Stomach smooth muscle (tissue), 2 donors: Measurements from ENCODE around the gene TPSD1.
"Not testable (repeated sequence)": the region's sequence is repeated elsewhere in the genome, so short reads cannot be mapped to it uniquely, and the experiment has no call there.

Experiments
- H3K27ac ChIP-seq: one replicate; pipeline ENCODE4 v1.7.0; 2013; ENCODE audit warnings: mild to moderate bottlenecking, low read length, inconsistent platforms
- H3K27me3 ChIP-seq, 2 donors: one replicate each; pipeline ENCODE4 v1.7.0; 2013; ENCODE audit warnings: low read length in 2 of 2; ENCODE audit not compliant: insufficient read depth in 2 of 2, control insufficient read depth in 1 of 2
- H3K36me3 ChIP-seq, 2 donors: one replicate each; pipeline ENCODE4 v1.7.0; 2013; ENCODE audit warnings: low read length in 2 of 2; ENCODE audit not compliant: control insufficient read depth in 2 of 2, insufficient read depth in 2 of 2
- H3K4me1 ChIP-seq: one replicate; pipeline ENCODE4 v1.7.0; 2013; ENCODE audit warnings: low read length; ENCODE audit not compliant: control insufficient read depth, insufficient read depth
- H3K4me3 ChIP-seq, 2 donors: one replicate each; pipeline ENCODE4 v1.7.0; 2013; ENCODE audit warnings: low read length in 2 of 2
- H3K9ac ChIP-seq, 2 donors: one replicate each; pipeline ENCODE4 v1.7.0; 2013; ENCODE audit warnings: low read length in 2 of 2, mild to moderate bottlenecking in 1 of 2
- H3K9me3 ChIP-seq, 2 donors: one replicate each; pipeline ENCODE4 v1.7.0; 2013; ENCODE audit warnings: low read length in 2 of 2; ENCODE audit not compliant: control insufficient read depth in 2 of 2
- donor health status: healthy.
- donor health status: Pancreatic carcinoma.

TPSD1 gene

DNA sequence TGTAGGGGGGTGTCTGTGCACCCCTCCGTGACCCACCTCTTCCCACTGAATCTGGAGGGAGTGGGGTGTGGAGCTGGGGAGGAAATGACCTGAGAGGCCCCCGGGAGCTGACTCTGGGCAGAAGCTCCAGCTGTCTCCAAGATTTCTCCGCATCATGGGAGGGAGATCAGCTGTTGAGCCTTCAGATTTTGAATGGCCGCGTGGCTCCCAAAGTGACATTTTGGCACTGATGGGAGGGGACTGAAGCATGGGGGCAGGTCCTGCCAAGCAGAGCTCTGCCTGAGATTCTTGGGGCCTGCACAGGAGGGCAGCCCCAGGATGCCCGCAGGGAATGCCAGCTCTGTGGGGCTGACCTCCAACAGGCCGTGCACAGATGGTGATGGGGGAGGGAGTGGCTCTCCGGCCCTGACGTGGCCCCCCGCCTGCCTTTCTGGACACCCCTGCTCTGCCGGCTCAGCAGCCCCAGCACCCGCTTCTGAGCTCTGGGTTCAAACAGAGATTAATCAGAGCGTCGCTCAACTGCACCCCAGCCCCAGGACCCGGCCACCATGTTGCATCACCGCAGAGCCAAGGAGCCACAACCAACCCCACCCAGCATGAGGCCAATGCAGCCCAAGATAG is 28.2 kb downstream of the TPSD1 start:
- Histone ChIP-seq H3K4me3 (no peak overlapping the region), H3K27ac (no peak overlapping the region), H3K9me3 (no peaks in the 10 kb centered on the region), H3K9ac (no peak overlapping the region), H3K4me1 (no peaks in the 10 kb centered on the region), H3K36me3 (no peaks in the 10 kb centered on the region), H3K27me3 (peaks cover 23 to 33% of the 10 kb centered on the region in 2 donors)

DNA sequence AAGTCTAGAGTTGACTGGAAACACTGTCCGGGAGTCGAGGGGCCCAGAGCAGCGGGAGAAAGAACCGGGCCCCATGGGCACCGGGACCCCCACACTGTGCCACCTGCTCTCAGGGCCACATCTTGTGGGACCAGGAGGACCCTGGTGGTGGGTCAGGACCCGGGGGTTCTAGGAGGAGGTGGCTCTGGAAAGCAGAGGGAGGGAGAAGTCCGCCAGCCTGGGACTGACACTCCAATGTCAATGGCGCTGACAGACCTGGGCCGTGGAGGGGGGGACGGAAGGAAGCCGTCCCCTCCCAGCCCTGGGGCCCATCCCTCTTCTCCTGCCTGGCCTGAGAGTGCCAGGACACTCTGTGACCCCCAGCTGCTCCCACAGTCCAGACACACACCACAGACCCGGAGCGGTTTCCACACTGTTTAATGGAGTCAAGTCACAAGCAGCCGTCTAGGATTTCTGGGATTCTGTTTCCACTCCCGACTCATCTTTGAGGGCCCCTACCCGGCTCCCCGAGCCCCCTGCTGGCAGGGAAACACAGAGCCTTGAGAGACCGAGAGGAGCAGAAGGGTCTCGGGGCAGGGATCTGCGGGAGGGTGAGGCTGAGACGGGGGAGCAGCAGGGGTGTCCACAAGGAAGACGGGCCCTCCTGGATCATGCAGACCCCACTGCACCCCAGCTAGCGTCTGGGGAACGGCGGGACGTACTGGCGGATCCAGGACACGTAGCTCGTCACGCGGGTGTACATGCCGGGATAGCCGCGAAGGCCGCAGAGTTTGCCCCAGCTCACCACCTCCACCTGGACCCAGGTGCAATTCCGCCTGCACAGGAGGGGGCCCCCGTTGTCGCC is 30.0 kb downstream of the TPSD1 start:
- Histone ChIP-seq H3K27me3 (peaks cover 28 to 44% of the 10 kb centered on the region in 2 donors), H3K9ac (no peak overlapping the region), H3K9me3 (no peaks in the 10 kb centered on the region), H3K36me3 (no peaks in the 10 kb centered on the region), H3K4me1 (no peaks in the 10 kb centered on the region), H3K27ac (no peak overlapping the region), H3K4me3 (no peak overlapping the region)

DNA sequence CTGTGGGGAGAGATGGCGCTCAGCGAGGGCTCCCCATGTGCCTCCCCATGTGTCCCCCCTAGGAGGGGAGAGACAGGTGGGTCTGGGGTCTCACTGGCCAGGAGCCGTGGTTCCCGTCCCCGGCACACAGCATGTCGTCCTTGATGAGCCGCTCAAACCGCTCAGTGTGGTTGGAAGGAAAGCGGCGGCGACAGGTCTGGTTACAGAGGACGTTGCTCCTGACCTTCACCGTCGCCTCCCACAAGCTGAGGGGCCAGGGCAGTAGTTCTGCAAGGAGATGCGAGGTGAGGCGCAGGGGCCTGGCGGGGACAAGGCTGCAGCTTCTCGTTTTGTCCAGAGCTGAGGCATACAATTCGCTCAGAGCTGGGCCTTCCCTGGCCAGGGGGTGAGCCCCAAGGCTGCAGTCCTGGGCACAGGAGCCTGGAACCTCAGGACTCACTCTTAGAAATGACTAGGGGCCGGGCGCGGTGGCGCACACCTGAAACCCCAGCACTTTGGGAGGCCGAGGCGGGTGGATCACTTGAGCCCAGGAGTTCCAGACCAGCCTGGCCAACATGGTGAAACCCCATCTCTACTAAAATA is 30.7 kb downstream of the TPSD1 start:
- Histone ChIP-seq H3K36me3 (no peaks in the 10 kb centered on the region), H3K27me3 (peaks cover 34 to 51% of the 10 kb centered on the region in 2 donors), H3K27ac (no peak overlapping the region), H3K4me1 (no peaks in the 10 kb centered on the region), H3K9me3 (no peaks in the 10 kb centered on the region), H3K9ac (no peak overlapping the region), H3K4me3 (no peak overlapping the region)

DNA sequence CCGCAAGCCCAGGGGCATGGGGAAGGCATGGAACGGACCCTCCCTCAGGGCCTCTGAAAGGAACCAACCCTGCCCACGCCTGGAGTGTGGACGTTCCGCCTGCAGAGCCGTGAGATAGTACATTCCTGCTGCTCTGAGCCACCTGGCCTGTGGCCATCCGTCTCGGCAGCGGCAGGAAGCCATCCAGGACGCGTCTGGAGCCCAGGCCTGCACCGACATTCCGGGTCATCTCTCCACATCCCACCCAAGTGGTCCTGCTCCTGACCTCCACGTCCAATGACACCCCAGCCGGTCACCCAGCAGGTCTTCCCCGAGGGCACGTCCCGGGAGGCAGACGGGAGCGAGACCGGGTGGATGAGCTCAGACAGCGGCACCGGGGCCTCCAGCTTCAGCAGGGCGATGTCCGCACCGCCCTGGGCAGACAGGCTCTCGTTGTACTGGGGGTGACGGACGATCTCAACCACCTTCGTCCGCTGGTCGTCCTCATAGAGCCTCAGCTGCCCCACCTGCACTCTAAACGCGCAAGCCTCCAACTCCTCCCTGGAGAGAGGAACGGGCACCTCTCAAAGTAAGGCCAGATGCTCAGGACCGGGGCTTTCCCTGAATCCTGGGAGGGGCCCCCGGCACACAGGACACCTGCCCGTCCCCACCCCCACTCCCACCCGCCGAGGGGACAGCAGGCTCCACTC is 32.3 kb downstream of the TPSD1 start:
- Histone ChIP-seq H3K4me1 (no peaks in the 10 kb centered on the region), H3K27me3 (peaks cover 36 to 55% of the 10 kb centered on the region in 2 donors), H3K9ac (no peak overlapping the region), H3K27ac (no peak overlapping the region), H3K36me3 (no peaks in the 10 kb centered on the region), H3K4me3 (no peak overlapping the region), H3K9me3 (no peaks in the 10 kb centered on the region)

DNA sequence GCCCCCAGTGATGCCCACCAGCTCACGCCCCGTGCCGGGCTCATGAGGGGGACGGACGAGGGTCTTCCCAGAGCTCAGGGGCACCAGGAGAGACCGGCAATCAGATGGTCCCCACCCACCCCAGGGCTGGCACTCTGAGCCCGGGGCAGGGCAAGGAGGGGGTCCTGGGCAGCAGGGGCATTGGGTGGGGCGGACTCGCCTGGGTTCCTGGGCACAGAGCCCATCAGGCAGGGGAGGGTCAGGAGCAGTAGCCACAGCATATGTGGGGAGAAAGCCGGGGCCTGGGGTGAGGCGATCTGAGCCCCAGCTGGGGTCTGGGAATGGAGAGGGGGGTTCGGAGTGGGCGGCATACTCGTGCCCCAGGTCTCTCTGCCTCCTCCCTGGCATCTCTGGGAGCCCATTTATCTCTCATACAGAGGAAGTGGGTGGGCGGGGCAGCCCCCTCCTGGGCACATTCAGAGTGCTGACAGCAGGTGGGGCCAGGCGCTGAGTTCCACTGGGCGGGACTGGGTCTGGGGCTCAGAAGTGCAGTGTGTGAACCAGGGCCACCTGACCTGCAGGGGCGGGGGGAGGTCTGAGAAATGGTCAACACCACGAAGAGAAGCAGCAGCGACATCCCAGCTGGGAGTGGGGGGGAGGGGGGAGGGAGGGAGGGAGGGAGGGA is 33.1 kb downstream of the TPSD1 start:
- Histone ChIP-seq H3K4me1 (no peaks in the 10 kb centered on the region), H3K27ac (no peak overlapping the region), H3K36me3 (no peaks in the 10 kb centered on the region), H3K27me3 (peaks cover 36 to 55% of the 10 kb centered on the region in 2 donors), H3K9me3 (no peaks in the 10 kb centered on the region), H3K4me3 (no peak overlapping the region), H3K9ac (no peak overlapping the region)

DNA sequence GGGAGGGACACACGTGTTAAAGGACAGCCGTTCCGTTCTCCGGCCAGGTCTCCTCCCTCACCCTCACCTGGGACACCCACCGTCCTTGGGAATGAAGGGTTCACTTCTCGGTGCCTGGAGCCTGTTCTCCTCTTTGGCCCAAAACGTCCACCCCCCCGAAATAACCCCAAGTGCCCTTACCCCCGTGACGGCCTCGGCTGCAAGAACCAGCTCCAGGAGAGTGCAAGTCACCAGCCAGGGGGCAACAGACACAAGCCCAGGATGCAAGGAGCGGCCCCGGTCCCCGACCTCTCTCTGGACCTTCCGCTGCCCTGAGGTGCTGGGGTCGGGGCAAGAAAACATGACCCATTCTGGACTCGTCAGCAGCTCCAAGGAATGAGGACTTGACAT is 33.6 kb downstream of the TPSD1 start:
- Histone ChIP-seq H3K9ac (no peak overlapping the region), H3K4me1 (no peaks in the 10 kb centered on the region), H3K27ac (no peak overlapping the region), H3K36me3 (no peaks in the 10 kb centered on the region), H3K27me3 (peaks cover 38 to 53% of the 10 kb centered on the region in 2 donors), H3K9me3 (no peaks in the 10 kb centered on the region), H3K4me3 (no peak overlapping the region)

DNA sequence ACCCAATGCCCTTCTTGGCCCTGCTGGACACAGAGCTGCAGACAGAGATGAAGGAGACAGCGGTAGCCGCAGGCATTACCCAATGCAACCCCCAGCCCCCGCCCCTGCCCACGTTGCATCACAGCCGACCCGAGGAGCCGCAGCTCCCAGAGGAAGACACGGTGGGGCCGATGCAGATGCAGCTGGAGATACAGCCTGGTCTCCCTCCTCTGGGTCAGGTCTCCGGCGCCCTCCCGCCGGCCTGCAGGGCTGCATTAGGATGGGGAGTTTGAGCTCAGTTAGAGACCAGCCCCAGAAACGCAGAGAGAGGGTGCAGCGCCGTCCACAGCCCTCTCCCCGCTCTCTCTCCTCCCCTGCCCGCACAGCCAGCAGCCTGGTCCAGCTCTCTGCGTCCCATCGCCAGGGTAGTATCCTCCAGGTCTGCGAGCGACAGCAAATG is 34.2 kb downstream of the TPSD1 start:
- H3K27ac ChIP-seq: no peak overlapping the region
- H3K4me3 ChIP-seq: no peak overlapping the region
- no peaks in the 10 kb centered on the region for H3K9me3 ChIP-seq
- H3K4me1 ChIP-seq: no peaks in the 10 kb centered on the region
- no peak overlapping the region for H3K9ac ChIP-seq
- H3K36me3 ChIP-seq: no peaks in the 10 kb centered on the region
- H3K27me3 ChIP-seq: peaks cover 38 to 53% of the 10 kb centered on the region in 2 donors

DNA sequence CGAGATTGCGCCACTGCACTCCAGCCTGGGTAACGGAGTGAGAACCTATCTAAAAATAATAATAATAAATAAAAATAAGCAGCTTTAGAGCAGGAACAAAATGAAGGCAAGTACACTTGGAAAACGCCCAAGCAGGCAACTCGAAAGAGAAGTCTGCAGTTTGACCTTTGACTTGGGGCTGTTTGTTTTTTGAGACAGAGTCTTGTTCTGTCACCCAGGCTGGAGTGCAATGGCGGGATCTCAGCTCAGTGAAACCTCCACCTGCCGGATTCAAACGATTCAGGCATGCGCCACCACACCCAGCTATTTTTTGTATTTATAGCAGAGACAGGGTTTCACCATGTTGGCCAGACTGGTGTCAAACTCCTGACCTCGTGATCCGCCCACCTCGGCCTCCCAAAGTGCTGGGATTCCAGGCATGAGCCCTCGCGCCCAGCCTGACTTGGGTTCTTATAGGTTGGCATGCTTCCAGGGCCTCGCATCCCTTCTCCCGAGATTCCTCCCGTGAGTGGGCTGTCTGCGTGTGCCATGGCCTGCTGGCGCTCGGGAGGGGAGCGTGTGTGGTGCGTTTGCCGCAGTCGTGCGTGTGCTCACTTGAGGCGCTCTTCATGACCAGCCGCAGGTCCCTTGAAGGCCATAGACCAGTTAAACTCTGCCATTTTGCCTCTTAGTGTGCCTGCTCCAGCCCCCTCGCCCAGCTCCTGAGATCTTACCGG is 35.1 kb downstream of the TPSD1 start:
- H3K27me3 ChIP-seq: peaks cover 35 to 47% of the 10 kb centered on the region in 2 donors
- H3K4me1 ChIP-seq: no peaks in the 10 kb centered on the region
- no peaks in the 10 kb centered on the region for H3K36me3 ChIP-seq
- no peak overlapping the region for H3K4me3 ChIP-seq
- H3K9me3 ChIP-seq: no peaks in the 10 kb centered on the region
- H3K27ac ChIP-seq: no peak overlapping the region
- H3K9ac ChIP-seq: no peak overlapping the region

DNA sequence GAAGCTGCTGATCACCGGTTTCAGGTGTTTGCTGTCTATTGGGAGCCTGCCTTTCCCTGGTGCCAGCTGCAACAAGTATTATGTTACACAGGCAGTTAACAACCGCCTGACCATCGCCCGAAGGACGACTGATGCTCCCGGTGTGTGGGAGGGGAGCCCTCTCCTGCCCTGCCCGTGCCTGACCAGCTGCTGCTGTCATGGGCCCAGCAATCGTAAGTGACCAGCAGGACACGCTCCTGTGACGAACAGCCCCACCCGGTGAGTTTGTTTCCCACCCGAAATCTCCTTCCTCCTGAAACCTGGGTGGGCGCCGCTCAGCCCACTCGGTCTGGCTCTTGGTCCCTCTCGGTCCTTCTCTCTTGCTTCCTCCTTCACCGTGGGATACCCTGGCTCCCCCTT is 35.7 kb downstream of the TPSD1 start:
- Histone ChIP-seq H3K9me3 (no peaks in the 10 kb centered on the region), H3K36me3 (no peaks in the 10 kb centered on the region), H3K4me3 (no peak overlapping the region), H3K9ac (no peak overlapping the region), H3K4me1 (no peaks in the 10 kb centered on the region), H3K27me3 (peaks cover 30 to 41% of the 10 kb centered on the region in 2 donors), H3K27ac (no peak overlapping the region)

DNA sequence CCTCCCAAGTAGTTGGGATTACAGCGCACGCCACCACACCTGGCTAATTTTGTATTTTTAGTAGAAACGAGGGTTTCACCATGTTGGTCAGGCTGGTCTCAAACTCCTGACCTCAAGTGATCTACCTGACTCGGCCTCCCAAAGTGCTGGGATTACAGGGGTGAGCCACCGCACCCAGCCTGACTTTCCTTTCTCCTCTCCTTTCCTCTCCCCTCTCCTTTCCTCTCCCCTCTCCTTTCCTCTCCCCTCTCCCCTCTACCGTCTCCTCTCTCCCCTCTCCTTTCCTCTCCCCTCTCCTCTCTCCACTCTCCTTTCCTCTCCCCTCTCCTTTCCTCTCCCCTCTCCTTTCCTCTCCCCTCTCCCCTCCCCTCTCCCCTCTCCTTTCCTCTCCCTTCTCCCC is 36.3 kb downstream of the TPSD1 start:
- not testable (repeated sequence) for H3K4me1 ChIP-seq, H3K9me3 ChIP-seq, H3K9ac ChIP-seq, H3K4me3 ChIP-seq, H3K36me3 ChIP-seq, H3K27ac ChIP-seq
- peaks cover 29 to 39% of the 10 kb centered on the region in 2 donors for H3K27me3 ChIP-seq
